ENCODE measurements around the gene CLASP1. TPM values are rescaled to one million over a fixed set of nuclear protein-coding genes. Genes with fewer than 3 reads are reported as not detected.
"Not testable (repeated sequence)": the region's sequence is repeated elsewhere in the genome, so short reads cannot be mapped to it uniquely, and the experiment has no call there.

Gene CLASP1
- total RNA-seq, 2 donors from 2014 or later: 95.1 to 121 TPM

- ATAC-seq (replicated peaks in 1 of 2): peak; percentile 56 to 57
- H3K9me3 Mint-ChIP-seq: peaks cover 2% of the 10 kb centered on the region in 2 donors
- peak overlapping the region in 1 of 2 donors; percentile 27 for H3K4me3 Mint-ChIP-seq
These were observed 87.5 kb downstream of the CLASP1 start for GRCh38 chr2:121561617-121562268.

GRCh38 chr2:121558329-121558728 is 90.9 kb downstream of the CLASP1 start:
- H3K9me3 Mint-ChIP-seq: no peaks in the 10 kb centered on the region
- H3K36me3 Mint-ChIP-seq (ENCODE audit: insufficient read depth in 2 of 2): peaks cover 0 to 2% of the 10 kb centered on the region in 2 donors
- no peaks in the 10 kb centered on the region for H3K27me3 Mint-ChIP-seq (ENCODE audit: low read depth)
- H3K27ac Mint-ChIP-seq: peak overlapping the region; percentile 47
- ATAC-seq (replicated peaks in 1 of 2): no peak
- no peak for DNase-seq
- peaks cover 42% of the 10 kb centered on the region for H3K4me1 Mint-ChIP-seq (ENCODE audit: low read depth)
- H3K4me3 Mint-ChIP-seq: no peak overlapping the region

More at GRCh38 chr2:121561617-121562268, 87.5 kb downstream of the CLASP1 start:
- no peak for DNase-seq
- H3K27me3 Mint-ChIP-seq (ENCODE audit: low read depth): no peaks in the 10 kb centered on the region
- H3K27ac Mint-ChIP-seq: peak overlapping the region; percentile 52
- peaks cover 2 to 8% of the 10 kb centered on the region in 2 donors for H3K36me3 Mint-ChIP-seq (ENCODE audit: insufficient read depth in 2 of 2)
- peaks cover 54% of the 10 kb centered on the region for H3K4me1 Mint-ChIP-seq (ENCODE audit: low read depth)

- Mint-ChIP-seq H3K4me3 (no peak overlapping the region), H3K27me3 (ENCODE audit: low read depth) (no peaks in the 10 kb centered on the region), H3K4me1 (ENCODE audit: low read depth) (peaks cover 44% of the 10 kb centered on the region), H3K36me3 (ENCODE audit: insufficient read depth in 2 of 2) (peaks cover 4 to 11% of the 10 kb centered on the region in 2 donors), H3K9me3 (peaks cover 0 to 7% of the 10 kb centered on the region in 2 donors), H3K27ac (no peak overlapping the region)
- DNase-seq (no peak), ATAC-seq (replicated peaks in 1 of 2) (no peak)
These were observed 94.3 kb downstream of the CLASP1 start for GRCh38 chr2:121555008-121555407.

GRCh38 chr2:121552477-121553180 is 96.6 kb downstream of the CLASP1 start:
- not testable (repeated sequence) for ATAC-seq (replicated peaks in 1 of 2); H3K27me3 Mint-ChIP-seq (ENCODE audit: low read depth); DNase-seq; H3K4me3 Mint-ChIP-seq; H3K27ac Mint-ChIP-seq
- H3K36me3 Mint-ChIP-seq (ENCODE audit: insufficient read depth in 2 of 2): peaks cover 8 to 21% of the 10 kb centered on the region in 2 donors
- peaks cover 64% of the 10 kb centered on the region for H3K4me1 Mint-ChIP-seq (ENCODE audit: low read depth)
- H3K9me3 Mint-ChIP-seq: peaks cover 5 to 15% of the 10 kb centered on the region in 2 donors

- H3K27ac Mint-ChIP-seq: no peak overlapping the region
- peaks cover 5 to 15% of the 10 kb centered on the region in 2 donors for H3K9me3 Mint-ChIP-seq
- peaks cover 8 to 21% of the 10 kb centered on the region in 2 donors for H3K36me3 Mint-ChIP-seq (ENCODE audit: insufficient read depth in 2 of 2)
- DNase-seq (no peak), ATAC-seq (replicated peaks in 1 of 2) (no peak)
- H3K4me1 Mint-ChIP-seq (ENCODE audit: low read depth): peaks cover 62% of the 10 kb centered on the region
- peak overlapping the region in 1 of 2 donors; percentile 0 for H3K4me3 Mint-ChIP-seq
- H3K27me3 Mint-ChIP-seq (ENCODE audit: low read depth): no peaks in the 10 kb centered on the region
These were observed 98.6 kb downstream of the CLASP1 start for GRCh38 chr2:121550669-121551068.

GRCh38 chr2:121547646-121548045 is 101.6 kb downstream of the CLASP1 start:
- no peaks in the 10 kb centered on the region for H3K27me3 Mint-ChIP-seq (ENCODE audit: low read depth)
- no peak for DNase-seq
- peaks cover 63% of the 10 kb centered on the region for H3K4me1 Mint-ChIP-seq (ENCODE audit: low read depth)
- H3K4me3 Mint-ChIP-seq: no peak overlapping the region
- no peak for ATAC-seq (replicated peaks in 1 of 2)
- H3K36me3 Mint-ChIP-seq (ENCODE audit: insufficient read depth in 2 of 2): peaks cover 5 to 19% of the 10 kb centered on the region in 2 donors
- no peak overlapping the region for H3K27ac Mint-ChIP-seq
- peaks cover 5 to 12% of the 10 kb centered on the region in 2 donors for H3K9me3 Mint-ChIP-seq

GRCh38 chr2:121545913-121546312 is 103.3 kb downstream of the CLASP1 start:
- Mint-ChIP-seq H3K27me3 (ENCODE audit: low read depth) (no peaks in the 10 kb centered on the region), H3K36me3 (ENCODE audit: insufficient read depth in 2 of 2) (peaks cover 5 to 18% of the 10 kb centered on the region in 2 donors), H3K4me1 (ENCODE audit: low read depth) (peaks cover 51% of the 10 kb centered on the region), H3K9me3 (peaks cover 5 to 12% of the 10 kb centered on the region in 2 donors), H3K4me3 (no peak overlapping the region), H3K27ac (no peak overlapping the region)
- ATAC-seq (replicated peaks in 1 of 2) (no peak), DNase-seq (no peak)

GRCh38 chr2:121545257-121545656 is 104.0 kb downstream of the CLASP1 start:
- H3K27me3 Mint-ChIP-seq (ENCODE audit: low read depth): no peaks in the 10 kb centered on the region
- ATAC-seq (replicated peaks in 1 of 2) (no peak), DNase-seq (no peak)
- no peak overlapping the region for H3K27ac Mint-ChIP-seq
- peaks cover 5 to 9% of the 10 kb centered on the region in 2 donors for H3K9me3 Mint-ChIP-seq
- peaks cover 47% of the 10 kb centered on the region for H3K4me1 Mint-ChIP-seq (ENCODE audit: low read depth)
- H3K4me3 Mint-ChIP-seq: no peak overlapping the region
- peaks cover 5 to 13% of the 10 kb centered on the region in 2 donors for H3K36me3 Mint-ChIP-seq (ENCODE audit: insufficient read depth in 2 of 2)

- H3K27ac Mint-ChIP-seq: no peak overlapping the region
- H3K4me1 Mint-ChIP-seq (ENCODE audit: low read depth): peaks cover 44% of the 10 kb centered on the region
- no peaks in the 10 kb centered on the region for H3K9me3 Mint-ChIP-seq
- ATAC-seq (replicated peaks in 1 of 2) (no peak), DNase-seq (no peak)
- H3K36me3 Mint-ChIP-seq (ENCODE audit: insufficient read depth in 2 of 2): no peaks in the 10 kb centered on the region
- H3K4me3 Mint-ChIP-seq: no peak overlapping the region
- H3K27me3 Mint-ChIP-seq (ENCODE audit: low read depth): no peaks in the 10 kb centered on the region
These were observed 107.8 kb downstream of the CLASP1 start for GRCh38 chr2:121541495-121541894.

- Mint-ChIP-seq H3K27ac (peak overlapping the region; percentile 79), H3K9me3 (no peaks in the 10 kb centered on the region), H3K36me3 (ENCODE audit: insufficient read depth in 2 of 2) (no peaks in the 10 kb centered on the region), H3K4me1 (ENCODE audit: low read depth) (peaks cover 31% of the 10 kb centered on the region), H3K27me3 (ENCODE audit: low read depth) (no peaks in the 10 kb centered on the region), H3K4me3 (peak overlapping the region in 1 of 2 donors; percentile 79)
- no peak for DNase-seq
- ATAC-seq (replicated peaks in 1 of 2): peak; percentile 22 to 58
These were observed 109.4 kb downstream of the CLASP1 start for GRCh38 chr2:121539750-121540469.

- ATAC-seq (replicated peaks in 1 of 2): no peak
- no peak overlapping the region for H3K4me3 Mint-ChIP-seq
- no peaks in the 10 kb centered on the region for H3K27me3 Mint-ChIP-seq (ENCODE audit: low read depth)
- peak overlapping the region; percentile 25 for H3K27ac Mint-ChIP-seq
- H3K36me3 Mint-ChIP-seq (ENCODE audit: insufficient read depth in 2 of 2): no peaks in the 10 kb centered on the region
- H3K9me3 Mint-ChIP-seq: no peaks in the 10 kb centered on the region
- H3K4me1 Mint-ChIP-seq (ENCODE audit: low read depth): peaks cover 34% of the 10 kb centered on the region
- no peak for DNase-seq
These were observed 112.3 kb downstream of the CLASP1 start for GRCh38 chr2:121536850-121537557.

GRCh38 chr2:121536347-121536746 is 112.9 kb downstream of the CLASP1 start:
- peaks cover 40% of the 10 kb centered on the region for H3K4me1 Mint-ChIP-seq (ENCODE audit: low read depth)
- H3K36me3 Mint-ChIP-seq (ENCODE audit: insufficient read depth in 2 of 2): no peaks in the 10 kb centered on the region
- no peaks in the 10 kb centered on the region for H3K27me3 Mint-ChIP-seq (ENCODE audit: low read depth)

More at GRCh38 chr2:121536347-121536746, 112.9 kb downstream of the CLASP1 start:
- Mint-ChIP-seq H3K4me3 (no peak overlapping the region), H3K9me3 (no peaks in the 10 kb centered on the region), H3K27ac (no peak overlapping the region)
- ATAC-seq (replicated peaks in 1 of 2): no peak
- no peak for DNase-seq

All from activated T-cell treated with anti-CD3 and anti-CD28 coated beads, Interleukin-2, amount 50 U/mL, for 72 hours (primary cell).